ENCODE data around the gene PFKFB4.

PFKFB4 gene

DNA sequence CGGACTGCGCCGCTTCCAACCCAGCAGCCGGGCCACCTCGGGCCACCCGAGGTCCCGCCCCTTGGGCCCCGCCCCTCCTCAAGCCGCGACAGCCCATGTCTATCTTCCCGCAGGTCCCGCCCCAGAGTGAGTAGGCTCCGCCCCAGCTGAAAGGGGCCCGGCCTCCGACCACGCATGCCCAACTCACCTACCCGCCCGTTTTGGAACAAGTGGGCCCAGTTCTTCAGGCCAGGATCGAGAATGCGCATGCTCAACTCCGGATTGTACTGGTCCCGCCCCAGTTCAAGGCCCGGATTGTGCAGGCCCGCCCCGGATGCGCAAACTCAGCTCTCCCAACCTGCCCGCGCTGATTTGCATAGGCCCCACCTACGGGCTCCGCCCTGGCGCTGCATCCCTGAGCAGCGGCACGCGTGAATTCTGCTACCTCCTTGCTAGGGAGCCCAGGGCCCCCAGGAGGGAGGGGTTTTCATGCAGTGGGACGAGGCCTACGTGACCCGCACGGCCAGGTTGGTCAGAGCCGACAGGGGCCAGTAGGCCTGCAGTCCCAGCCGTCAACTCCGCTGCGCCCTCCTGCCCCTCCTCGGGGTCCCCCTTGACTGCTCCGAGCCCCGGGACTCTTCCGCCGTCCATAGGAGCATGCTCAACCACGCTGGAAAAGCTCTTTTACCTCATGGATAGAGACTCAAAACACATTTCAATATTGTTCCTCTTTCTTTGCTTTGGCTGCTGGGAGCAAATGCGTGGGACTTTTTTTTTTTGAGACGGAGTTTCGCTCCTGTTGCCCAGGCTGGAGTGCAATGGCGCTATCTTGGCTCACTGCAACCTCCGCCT, at the start of gene PFKFB4:
Gene PFKFB4, minus strand, starts transcription at position 8 of the 831 bp plus-strand sequence. CDS start 26 bp downstream, outside the sequence.
- DNase-seq, result peak; percentile 99

DNA sequence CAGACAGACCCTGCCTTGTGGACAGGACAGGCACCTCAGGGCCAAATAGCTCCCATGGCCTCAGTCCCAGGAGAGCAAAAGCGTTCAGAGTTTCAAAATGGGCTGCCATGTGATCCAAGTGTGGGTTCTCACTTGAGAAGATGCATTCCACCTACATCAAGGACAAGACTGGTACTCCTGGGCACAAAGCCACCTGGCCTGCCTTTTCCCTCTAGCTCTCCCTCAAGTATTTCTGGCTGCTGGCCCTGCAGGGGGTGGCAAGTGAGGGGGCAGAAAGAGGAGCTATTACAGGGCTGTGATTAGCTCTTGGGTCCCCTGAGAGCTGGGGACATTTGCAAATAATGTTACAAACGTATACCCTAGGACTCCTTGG, 45.0 kb upstream of the PFKFB4 start:
- no peak for DNase-seq

DNA sequence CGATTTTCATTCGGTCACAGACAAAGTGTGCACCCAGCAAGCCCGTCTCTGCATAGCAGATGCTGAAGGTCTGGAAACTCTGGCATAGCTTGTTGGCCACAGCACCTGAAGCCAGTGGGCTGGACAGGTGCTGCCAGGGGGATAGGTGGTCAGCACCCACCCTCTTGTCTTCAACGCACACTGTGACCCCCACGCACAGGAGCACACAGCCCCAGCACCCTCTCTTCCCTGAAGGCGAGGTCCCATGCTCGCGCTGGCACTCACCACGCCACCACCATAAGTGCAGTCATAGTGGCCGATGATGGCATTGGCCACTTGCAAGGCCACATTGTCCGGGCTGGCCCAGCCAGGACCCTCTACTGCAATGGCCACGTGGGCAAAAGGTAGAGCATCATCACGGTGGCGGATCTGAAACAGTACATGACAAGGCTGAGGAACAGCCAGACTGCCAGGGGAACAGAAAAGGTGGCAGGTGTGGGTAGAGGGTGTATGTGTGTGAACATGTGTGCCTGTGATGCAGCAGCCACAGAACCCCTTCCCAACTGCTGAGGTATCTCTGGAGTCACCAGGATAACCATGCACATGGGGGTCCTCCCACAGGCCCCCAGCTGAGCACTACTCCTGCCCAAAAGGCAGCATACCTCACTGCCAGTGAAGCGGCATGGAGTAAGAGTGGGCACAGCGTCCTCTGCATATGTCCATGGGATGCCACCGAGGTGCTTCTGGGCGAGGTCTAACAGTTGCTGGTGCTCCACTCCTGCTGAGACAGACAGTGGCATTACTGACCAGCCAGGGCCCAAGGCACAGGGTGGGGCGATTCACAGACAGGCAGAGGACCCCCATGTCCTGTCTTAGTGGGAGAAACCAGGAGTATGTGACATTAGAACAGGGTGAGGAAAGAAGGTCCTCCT, 44.4 kb upstream of the PFKFB4 start:
- DNase-seq, result no peak

DNA sequence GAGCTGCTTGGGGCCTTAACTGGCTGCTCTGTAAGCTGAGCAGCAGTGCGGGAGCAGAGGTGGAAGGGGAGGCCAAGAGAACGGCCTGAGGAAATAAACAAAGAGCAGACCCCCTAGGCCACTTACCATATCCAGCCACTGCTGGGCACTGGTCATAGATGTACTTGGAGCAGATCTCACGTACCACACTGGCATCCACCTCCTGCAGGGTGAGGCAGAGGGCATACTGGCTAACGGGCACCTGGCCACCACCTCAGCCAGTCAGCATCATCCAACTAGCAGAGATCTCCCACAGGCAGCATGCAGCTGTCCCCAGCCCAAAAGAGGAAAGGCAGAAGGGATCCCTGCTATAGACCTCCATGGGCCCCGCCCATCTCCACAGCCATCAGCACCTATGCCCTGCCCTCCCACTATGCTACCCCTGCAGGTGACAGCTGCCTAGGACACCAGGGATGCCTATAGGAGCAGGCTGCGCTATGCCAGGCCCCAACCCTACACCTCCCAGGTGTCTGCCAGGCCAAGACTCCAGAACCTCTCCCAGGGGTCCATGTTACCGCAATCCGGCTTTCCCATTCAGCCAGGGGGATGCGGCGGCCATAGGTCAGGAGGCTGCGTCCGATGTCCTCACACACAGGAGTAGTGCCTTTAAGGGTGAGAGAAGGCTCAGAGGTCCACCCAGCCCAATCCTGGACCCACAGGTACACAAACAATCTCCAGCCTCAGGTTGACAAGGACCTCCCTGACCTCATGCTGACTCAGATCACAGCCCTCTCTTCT, 43.1 kb upstream of the PFKFB4 start:
- DNase-seq, result no peak

DNA sequence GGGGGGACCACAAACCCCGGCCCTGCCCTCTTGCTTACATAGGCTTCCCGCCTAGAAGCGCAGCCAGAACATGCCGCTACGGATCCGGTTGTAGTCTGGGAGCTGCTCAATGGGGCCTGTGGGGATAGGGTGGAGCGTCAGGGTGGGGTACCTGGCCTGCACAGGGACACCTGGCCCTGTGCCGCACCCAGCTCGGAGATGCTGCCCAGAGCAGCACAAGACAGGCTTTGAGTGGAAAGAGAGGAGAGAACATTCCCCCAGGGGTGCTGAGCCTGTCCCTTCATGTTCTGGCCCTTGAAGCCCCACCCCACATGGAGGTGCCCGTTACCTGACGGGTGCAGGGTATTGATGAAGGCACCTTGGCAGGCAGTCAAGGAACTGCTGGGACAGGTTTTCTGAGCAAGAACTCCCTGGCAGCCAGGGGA, 42.5 kb upstream of the PFKFB4 start:
- DNase-seq, result no peak

DNA sequence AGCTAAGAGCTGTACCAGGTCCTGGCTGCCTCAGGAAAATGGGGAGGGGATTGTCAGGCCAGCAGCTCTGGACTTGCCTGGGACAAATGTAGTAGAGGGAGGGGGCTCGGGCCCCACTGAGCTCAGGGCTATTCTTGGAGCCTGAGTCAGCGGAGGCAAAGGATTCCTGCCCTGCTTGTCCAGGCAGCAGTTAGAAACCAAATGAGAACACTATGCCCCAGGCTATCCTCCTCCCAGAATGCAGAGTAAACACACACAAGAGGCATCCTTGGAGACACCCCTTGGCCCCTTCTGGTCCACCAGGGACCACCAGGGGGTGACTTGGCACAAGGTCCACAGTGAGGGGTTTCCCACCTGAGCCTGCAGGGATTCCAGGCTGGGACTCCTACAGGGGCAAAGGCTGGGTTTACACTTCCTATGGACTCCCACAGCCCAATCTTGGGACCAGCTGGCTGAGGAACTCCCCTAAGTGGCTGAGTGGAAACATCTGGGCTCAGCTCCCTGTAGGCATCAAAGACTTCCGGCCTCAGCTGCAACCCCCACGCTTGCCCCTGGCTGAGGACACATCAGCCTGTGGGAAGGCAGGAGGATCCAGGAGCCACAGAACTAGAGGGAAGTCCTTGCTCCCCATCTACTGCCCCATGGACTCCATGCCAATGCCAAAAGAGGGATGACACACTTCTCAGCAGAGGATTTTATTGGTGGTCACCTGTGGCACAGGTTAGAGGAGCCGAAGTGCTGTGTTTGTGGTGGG, 41.9 kb upstream of the PFKFB4 start:
- no peak for DNase-seq

DNA sequence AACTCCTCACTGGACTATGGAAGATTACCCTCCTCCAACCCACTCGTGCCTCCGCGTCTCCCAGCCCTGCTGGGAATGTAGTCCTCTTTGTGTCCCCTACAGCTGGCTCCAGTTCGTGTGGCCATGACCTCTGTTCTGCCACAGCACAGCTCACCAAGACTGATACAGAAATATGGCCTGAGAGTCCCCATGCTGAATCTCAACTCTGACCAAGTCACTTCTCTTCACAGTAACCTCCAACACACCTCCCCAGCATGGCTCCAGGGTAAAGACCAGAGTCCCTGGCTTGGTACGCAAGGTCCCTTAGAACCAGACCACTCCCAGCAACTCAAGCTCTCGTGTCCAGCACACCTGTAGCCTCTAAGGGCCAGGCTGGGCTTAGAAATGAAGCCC, 40.8 kb upstream of the PFKFB4 start:
- DNase-seq, result no peak

DNA sequence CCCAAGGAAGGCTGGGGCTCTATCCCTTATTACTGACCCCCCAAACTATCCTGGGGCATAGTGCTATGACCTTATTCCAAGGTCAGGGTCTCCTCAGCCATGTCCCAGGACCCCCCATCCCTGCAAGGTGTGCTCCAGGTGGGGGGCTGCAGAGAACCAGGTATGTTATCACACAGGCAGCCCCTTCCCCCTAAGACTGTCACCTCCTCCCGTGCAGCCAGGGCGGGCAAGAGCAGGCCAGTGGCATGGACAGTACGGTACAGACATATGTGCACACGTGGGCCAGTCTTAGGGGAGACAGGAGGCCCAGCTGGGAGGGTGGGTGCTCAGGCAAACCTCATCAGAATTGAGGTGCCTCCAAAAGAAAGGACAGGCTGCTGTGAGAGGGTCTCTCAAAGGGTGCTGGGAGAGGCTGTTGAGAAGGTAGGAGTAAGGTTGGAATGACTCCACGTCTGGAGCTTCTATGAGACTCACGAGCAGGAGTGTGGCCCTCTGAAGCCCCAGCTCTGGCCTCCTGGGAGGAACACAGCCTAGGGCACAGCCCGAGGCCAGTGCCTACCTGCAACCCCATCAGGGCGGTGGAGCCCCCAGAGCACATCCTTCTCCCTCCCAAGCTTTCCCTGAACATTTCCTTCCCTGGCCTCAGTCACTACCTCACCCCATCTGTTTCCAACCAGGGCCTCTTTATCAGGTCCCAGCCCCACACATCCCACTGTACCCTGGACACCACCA, 40.2 kb upstream of the PFKFB4 start:
- DNase-seq, result no peak

DNA sequence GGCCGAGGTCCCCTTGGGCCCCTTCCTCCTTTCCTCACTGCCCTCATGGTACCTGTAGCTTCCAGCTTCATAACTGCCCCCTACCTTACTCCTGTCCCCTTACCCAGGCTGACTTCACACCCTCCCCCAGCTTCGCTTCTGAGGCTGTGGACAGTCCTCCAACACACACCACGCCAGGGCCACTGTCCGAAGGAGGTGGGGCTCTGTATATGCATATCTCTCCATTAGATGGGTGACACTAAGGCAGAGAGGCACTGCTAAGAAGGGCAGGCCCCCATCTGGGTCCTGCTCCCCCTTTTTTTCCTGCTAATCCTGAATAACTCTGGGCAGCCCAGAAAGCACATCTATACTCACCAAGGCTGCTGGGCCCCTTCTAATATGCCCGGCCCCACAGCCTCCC, 39.6 kb upstream of the PFKFB4 start:
- no peak for DNase-seq

DNA sequence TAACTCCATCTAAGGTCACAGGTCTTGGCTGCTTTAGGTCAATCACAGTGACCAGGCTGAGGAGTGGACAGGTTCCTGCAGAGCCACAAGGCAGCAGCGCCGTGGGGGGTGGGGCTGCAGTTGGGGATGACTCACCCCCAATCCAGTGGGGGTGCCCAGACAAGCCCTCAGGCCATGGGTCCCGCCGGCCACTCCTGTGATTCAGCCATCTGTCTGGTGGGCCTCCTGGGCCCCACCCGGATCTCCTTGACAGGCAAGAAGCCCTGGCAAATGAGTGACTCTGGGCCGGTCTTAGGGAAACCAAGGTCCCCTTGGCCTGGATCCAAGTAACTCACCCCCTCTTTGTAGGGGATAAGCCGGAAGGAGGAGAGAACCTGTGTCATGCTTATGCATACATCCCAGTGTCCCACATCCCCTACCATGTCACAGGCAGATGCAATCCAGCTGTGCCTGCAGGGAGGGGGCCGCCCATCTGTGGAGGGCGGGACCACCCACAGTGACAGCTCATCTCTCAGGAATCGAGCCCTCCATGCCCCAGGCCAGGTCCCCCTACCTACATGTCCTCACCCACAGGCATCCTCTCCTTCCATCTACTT, 39.0 kb upstream of the PFKFB4 start:
- DNase-seq, result no peak

DNA sequence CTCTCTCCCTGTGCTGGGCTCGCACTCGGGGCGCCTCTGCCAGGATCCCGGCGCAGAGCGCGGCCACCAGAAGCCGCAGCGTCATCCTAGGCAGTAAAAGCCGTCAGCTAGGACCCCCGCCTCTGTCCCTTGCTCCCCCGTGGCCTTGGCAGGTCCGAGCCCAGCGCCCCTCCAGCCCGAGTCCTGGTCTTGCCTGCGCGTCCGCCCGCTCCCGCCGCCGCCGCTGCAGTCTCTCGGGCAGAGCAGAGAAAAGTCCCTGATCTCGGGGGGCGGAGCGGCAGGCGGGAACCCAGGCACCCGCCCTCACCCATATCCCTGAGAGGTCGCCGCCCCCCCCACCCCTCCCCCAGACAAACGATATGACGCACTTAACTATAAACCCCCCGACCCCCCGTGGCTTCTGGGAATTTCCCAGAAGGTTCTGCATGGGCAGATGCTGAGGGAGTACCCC, 38.5 kb upstream of the PFKFB4 start, which contains the start of gene COL7A1:
Gene COL7A1, minus strand, starts transcription at position 255 of the 451 bp plus-strand sequence. Its CDS starts 170 bp downstream, at position 85.
- DNase-seq, result peak in 1 of 2 experiments; percentile 1

DNA sequence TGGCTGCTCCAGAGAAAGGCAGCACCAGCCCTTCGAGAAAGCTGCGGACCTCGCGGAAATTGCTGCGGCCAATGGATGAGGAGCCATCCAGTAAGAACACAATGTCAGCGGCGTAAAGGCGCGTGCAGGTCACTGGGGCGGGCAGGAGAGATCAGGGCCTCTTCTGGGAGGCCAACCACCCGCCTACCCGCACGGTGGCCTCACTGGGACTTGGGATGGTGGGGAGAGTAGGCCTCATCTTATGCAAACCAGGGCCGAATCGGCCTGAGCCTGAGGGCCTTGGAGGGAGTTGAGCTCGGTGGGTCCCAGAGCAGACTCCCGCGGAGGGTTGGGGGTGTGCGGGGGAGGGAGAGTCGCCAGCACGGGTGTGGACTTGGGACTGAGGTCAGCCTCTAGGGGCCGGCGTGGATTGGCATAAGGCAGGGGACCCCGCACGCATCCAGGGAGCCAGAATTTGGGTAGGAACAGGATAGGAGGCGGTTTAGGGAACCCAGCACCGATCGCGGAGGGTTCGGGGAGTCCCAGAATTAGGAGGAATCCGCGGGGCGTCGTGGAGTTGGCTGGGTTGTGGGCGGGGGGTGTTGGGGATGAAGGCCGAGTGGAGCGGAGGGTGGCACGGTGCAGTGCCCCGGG, 37.9 kb upstream of the PFKFB4 start:
- DNase-seq, result no peak

DNA sequence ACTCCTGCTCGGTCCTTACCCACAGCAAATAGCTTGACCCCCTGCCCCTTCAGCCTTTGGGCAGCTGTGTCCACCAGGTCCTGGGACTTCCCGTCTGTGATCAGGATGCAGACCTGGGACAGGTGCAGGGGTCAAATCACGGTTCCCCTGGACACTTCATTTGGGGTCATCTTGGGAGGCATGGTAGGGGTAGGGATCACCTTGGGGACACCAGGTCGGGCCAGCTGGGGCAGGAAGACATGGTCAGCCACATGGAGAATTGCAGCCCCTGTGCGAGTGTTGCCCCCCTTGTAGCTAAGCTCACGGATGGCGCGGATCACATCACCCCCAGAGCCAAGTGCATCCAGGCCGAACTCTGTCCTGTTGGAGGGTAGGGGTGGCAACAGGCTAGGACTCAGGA, 36.7 kb upstream of the PFKFB4 start:
- no peak for DNase-seq

DNA sequence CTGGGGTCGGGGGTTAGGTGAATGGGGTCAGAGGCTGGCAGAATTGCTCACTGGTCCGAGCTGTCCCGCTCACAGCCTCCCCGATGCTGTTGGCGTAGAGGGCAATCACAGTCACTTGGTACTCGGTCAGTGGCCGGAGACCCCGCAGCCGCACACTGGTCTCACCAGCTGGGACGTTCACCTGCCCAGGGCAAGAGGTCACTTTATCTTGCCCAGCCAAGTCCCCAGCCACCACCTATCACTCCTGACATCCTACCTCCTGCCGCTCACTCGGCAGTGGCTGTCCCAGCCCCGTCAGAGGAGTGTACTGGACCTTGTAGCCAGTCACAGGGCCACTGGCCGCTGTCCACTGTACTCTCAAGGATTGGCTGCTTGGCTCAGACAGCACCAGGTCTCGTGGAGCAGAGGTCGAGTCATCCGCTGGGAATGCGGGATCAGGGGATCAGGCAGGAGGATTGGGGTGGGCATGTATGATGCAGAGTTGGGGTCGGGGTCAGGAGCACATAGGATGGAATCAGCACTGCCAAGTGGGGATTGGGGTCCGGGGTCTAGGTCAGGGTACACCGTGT, 36.0 kb upstream of the PFKFB4 start:
- DNase-seq, result no peak

DNA sequence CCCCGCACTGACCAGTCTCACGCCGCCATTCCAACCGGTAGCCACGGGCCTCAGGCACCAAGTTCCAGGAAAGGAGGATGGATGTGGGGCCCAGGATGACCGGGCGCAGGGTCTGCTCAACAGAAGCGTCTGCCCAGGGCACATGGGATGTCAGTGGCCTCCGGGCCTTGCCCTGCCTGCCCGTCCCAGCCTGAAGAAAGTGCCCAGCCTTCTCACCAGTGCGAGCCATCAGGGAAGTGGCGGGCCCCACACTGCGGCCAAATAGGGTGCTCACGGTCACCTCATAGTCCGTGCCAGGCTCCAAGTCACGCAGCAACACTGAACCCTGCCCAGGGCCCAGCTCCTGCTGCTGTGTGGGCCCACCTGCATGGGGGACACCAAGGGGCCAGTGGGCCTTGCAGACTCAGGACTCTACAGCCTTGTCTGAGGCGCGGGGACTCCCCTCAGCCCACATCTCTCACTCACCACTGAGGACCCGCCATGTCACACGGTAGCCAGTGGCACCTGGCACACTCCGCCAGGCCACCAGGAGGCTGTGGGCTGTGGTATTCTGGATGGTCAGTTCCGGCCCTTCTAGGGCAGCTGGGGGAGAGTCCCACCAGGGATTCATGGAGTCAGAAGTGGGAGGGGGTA, 35.4 kb upstream of the PFKFB4 start:
- no peak for DNase-seq

DNA sequence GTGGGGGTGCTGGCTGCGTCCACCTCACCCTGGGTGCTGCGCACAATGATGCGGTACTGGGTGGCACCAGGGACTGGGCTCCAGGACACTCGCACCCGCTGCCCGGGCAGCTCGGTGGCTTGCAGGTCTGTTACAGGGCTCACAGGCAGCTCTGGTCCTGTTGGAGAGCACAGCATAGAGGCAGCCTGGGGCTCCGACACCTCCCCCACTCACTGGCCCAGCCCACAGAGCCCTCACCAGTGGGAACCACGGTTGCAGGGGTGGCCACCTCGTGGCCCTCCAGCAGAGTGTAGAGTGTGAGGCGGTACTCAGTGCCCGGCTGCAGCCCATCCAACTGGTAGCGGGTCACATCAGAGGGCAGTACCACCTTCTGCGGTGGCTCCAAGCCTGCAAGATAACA, 34.8 kb upstream of the PFKFB4 start:
- DNase-seq, result no peak

DNA sequence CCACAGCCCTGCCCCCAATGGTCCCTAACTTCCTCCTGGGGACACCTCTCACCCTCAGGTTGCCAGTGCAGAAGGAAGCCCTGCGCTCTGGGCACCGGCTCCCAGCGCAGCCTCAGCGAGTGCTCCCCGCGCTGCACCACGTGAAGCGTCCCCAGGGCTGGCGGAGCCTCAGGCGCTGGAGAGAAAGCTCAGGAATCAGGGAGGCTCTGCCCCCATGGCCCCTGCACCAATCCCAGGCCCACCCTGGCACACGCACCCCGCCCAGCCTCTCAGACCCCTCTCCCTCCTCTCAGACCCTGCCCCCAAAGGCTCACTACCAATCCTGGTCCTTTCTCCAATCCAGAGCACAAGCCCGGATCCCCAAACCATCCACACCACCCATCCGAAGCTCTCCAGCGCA, 31.6 kb upstream of the PFKFB4 start:
- no peak for DNase-seq

DNA sequence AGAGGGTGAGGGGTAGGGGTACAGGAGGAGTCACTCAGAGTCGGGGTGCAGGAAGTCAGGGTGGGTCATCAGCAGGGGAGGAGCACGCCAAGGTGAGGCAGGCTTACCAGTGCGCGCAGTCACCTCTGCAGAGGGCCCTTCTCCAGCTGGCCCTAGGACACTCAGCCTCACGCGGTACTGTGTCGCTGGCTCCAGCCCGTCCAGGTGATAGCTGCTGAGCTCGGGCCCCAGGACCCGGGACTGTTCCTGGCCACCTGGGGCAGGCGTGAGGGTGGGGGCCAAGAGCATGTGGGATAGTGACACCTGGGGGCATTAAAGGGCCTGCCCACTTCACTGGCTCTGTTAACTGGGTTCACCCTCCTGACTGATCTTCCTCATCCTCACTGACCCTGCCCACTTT, 31.1 kb upstream of the PFKFB4 start:
- DNase-seq, result no peak

DNA sequence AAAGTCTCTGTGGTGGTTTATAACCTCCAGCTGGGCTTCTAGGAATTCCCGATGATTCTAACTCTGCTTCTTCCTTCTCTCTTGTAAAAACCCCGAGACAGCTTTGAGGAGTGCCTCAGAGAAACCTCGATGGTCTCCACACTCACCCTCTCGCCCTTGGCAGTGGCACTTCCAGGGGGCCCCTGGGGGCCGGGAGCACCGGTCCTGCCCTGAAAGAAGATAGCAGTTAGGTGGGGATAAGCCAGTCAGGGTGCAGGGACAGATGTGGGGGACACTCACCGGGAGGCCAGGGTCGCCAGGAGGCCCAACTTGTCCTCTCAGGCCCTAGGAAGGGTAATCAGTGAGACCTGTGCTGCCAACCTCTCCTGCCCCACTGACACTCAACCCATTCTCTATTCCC, 28.8 kb upstream of the PFKFB4 start:
- no peak for DNase-seq

DNA sequence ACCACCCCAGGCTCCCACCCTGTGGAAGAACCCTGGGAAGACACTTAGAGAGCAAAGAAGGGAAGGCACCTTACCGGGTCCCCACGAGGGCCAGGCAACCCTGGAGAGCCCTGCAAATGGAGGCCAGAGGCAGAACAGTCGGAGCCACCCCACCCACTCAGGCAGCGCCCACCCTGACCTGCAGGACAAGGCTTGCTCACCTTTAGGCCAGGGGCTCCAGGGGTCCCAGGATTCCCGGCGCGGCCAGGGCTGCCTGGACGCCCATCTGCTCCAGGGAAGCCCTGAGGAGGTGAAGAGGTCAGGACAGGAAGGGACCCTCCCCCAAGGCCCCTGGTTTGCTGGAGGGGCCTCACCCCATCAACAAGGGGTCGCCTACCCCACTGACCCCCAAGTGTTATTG, 28.2 kb upstream of the PFKFB4 start:
- no peak for DNase-seq

Data from stimulated activated CD4-positive, alpha-beta T cell treated with anti-CD3 and anti-CD28 coated beads, Interleukin-4, amount 100 ng/mL, for 4 hours (primary cell).